WTC11 (cell line): Measurements from ENCODE around the gene MSL1. TPM values are rescaled to one million over a fixed set of nuclear protein-coding genes. Genes with fewer than 3 reads are reported as not detected.

Experiments used
- ATAC-seq: fragments of 200-7000 bp; cut with Tn5 transposase; 2 replicates; pipeline ENCODE4 v1.10.0; 2021; ENCODE audit warnings: mild to moderate bottlenecking, moderate library complexity
- CTCF ChIA-PET: fragments of 300-600 bp; sonication (Branson Sonifier 250); formaldehyde crosslinking; loops from one replicate; lab custom pipeline; 2021; ENCODE audit warnings: antibody characterized with exemption; lab: Charles Lee
- POLR2A ChIA-PET: fragments of 350-600 bp; sonication (Branson Sonifier 250); formaldehyde crosslinking; loops from one replicate; lab custom pipeline; 2021; ENCODE audit warnings: antibody characterized with exemption; lab: Charles Lee
- DNase-seq: peaks from one replicate; pipeline ENCODE4 v3.0.0; 2021; ENCODE audit warnings: low spot score
- H3K27ac Mint-ChIP-seq: 2 replicates; pipeline ENCODE4 v1.8.0; 2021; ENCODE audit warnings: mixed read lengths
- H3K27me3 Mint-ChIP-seq: 2 replicates; pipeline ENCODE4 v1.8.0; 2021; ENCODE audit warnings: low read depth, mild to moderate bottlenecking, moderate library complexity, mixed read lengths
- H3K36me3 Mint-ChIP-seq: 2 replicates; pipeline ENCODE4 v1.8.0; 2021; ENCODE audit warnings: mixed read lengths
- H3K4me1 Mint-ChIP-seq: 2 replicates; pipeline ENCODE4 v1.8.0; 2022; ENCODE audit warnings: mixed read lengths
- H3K4me3 Mint-ChIP-seq: 2 replicates; pipeline ENCODE4 v1.8.0; 2021; ENCODE audit warnings: mild to moderate bottlenecking, moderate library complexity, mixed read lengths
- H3K9me3 Mint-ChIP-seq: 2 replicates; pipeline ENCODE4 v1.8.0; 2021; ENCODE audit warnings: mixed read lengths
- CBFB ChIP-seq: sonication (generic); formaldehyde crosslinking; IDR thresholded peaks from 2 replicates; pipeline ENCODE4 v1.8.1; 2022; ENCODE audit warnings: mild to moderate bottlenecking, low read depth, missing genetic modification reagents
- CREB1 ChIP-seq: sonication (generic); formaldehyde crosslinking; IDR thresholded peaks from 2 replicates; pipeline ENCODE4 v1.8.0; 2023; ENCODE audit warnings: mild to moderate bottlenecking, missing genetic modification reagents
- EMX1 ChIP-seq: fragments of 250-450 bp; sonication (Bioruptor Pico); IDR thresholded peaks from 2 replicates; pipeline ENCODE4 v1.8.0; 2021; ENCODE audit warnings: mild to moderate bottlenecking
- FOXK1 ChIP-seq: sonication (generic); formaldehyde crosslinking; IDR thresholded peaks from 2 replicates; pipeline ENCODE4 v1.8.0; 2022; ENCODE audit warnings: mild to moderate bottlenecking, moderate library complexity, missing genetic modification reagents
- FOXP1 ChIP-seq: sonication (generic); formaldehyde crosslinking; IDR thresholded peaks from 2 replicates; pipeline ENCODE4 v1.8.0; 2022; ENCODE audit warnings: missing genetic modification reagents, mild to moderate bottlenecking, moderate library complexity, borderline replicate concordance
- HMGA2 ChIP-seq: fragments of 250-450 bp; sonication (Bioruptor Pico); IDR thresholded peaks from 2 replicates; pipeline ENCODE4 v1.4.0; 2021; ENCODE audit warnings: mild to moderate bottlenecking, moderate library complexity
- JUN ChIP-seq: sonication (generic); formaldehyde crosslinking; IDR thresholded peaks from 2 replicates; pipeline ENCODE4 v1.8.0; 2023; ENCODE audit warnings: mild to moderate bottlenecking, missing genetic modification reagents
- NFATC4 ChIP-seq: fragments of 250-450 bp; sonication (Bioruptor Pico); IDR thresholded peaks from 2 replicates; pipeline ENCODE4 v1.9.0; 2021; ENCODE audit warnings: mild to moderate bottlenecking
- NFYB ChIP-seq: sonication (generic); formaldehyde crosslinking; conservative IDR thresholded peaks from 2 replicates; pipeline ENCODE4 v1.8.0; 2022; ENCODE audit warnings: low read depth, missing genetic modification reagents
- NR1H2 ChIP-seq: sonication (generic); formaldehyde crosslinking; IDR thresholded peaks from 2 replicates; pipeline ENCODE4 v1.9.0; 2021; ENCODE audit warnings: mild to moderate bottlenecking, moderate library complexity, missing genetic modification reagents
- NR2C2 ChIP-seq: sonication (generic); formaldehyde crosslinking; IDR thresholded peaks from 2 replicates; pipeline ENCODE4 v1.8.0; 2022; ENCODE audit warnings: mild to moderate bottlenecking, missing genetic modification reagents
- NR3C1 ChIP-seq: sonication (generic); formaldehyde crosslinking; conservative IDR thresholded peaks from 2 replicates; pipeline ENCODE4 v1.8.1; 2023; ENCODE audit warnings: low read depth, mild to moderate bottlenecking, missing genetic modification reagents
- SMAD3 ChIP-seq: sonication (generic); formaldehyde crosslinking; IDR thresholded peaks from 2 replicates; pipeline ENCODE4 v1.8.0; 2022; ENCODE audit warnings: missing genetic modification reagents, mild to moderate bottlenecking, borderline replicate concordance
- SMAD4 ChIP-seq: sonication (generic); formaldehyde crosslinking; IDR thresholded peaks from 2 replicates; pipeline ENCODE4 v1.8.0; 2022; ENCODE audit warnings: mild to moderate bottlenecking, missing genetic modification reagents
- TCF7 ChIP-seq: sonication (generic); formaldehyde crosslinking; IDR thresholded peaks from 2 replicates; pipeline ENCODE4 v1.8.0; 2022; ENCODE audit warnings: mild to moderate bottlenecking, low read depth, missing genetic modification reagents, moderate library complexity
- ZBTB21 ChIP-seq: sonication (generic); formaldehyde crosslinking; IDR thresholded peaks from 2 replicates; pipeline ENCODE4 v1.8.1; 2023; ENCODE audit warnings: mild to moderate bottlenecking, missing genetic modification reagents, borderline replicate concordance
- ZNF219 ChIP-seq: sonication (generic); formaldehyde crosslinking; IDR thresholded peaks from 2 replicates; pipeline ENCODE4 v1.8.0; 2023; ENCODE audit warnings: missing genetic modification reagents, mild to moderate bottlenecking, borderline replicate concordance
- ZNF416 ChIP-seq: fragments of 250-450 bp; sonication (Bioruptor Pico); IDR thresholded peaks from 2 replicates; pipeline ENCODE4 v1.9.0; 2021; ENCODE audit warnings: mild to moderate bottlenecking, inconsistent platforms
- total RNA-seq: library from RNA; stranded (reverse); gene quantifications from 3 replicates; pipeline ENCODE4 v1.2.3, GENCODE V29; 2021
- TF ChIP-seq, protein P1 (sequence below): fragments of 200-600 bp; IDR thresholded peaks from 2 replicates; pipeline ENCODE4 v1.8.0; 2022; ENCODE audit warnings: antibody characterized with exemption
- TF ChIP-seq, protein P2 (sequence below): sonication (generic); formaldehyde crosslinking; IDR thresholded peaks from 2 replicates; pipeline ENCODE4 v1.8.0; 2022; ENCODE audit warnings: mild to moderate bottlenecking, missing genetic modification reagents
- TF ChIP-seq, protein P3 (sequence below): sonication (generic); formaldehyde crosslinking; IDR thresholded peaks from 2 replicates; pipeline ENCODE4 v1.8.1; 2022; ENCODE audit warnings: low read depth, missing genetic modification reagents, borderline replicate concordance
- TF ChIP-seq, protein P4 (sequence below): fragments of 250-450 bp; sonication (Bioruptor Pico); IDR thresholded peaks from 2 replicates; pipeline ENCODE4 v1.9.0; 2021; ENCODE audit warnings: moderate library complexity, mild to moderate bottlenecking, inconsistent platforms, borderline replicate concordance
- TF ChIP-seq, protein P5 (sequence below): sonication (generic); formaldehyde crosslinking; IDR thresholded peaks from 2 replicates; pipeline ENCODE4 v1.8.1; 2023; ENCODE audit warnings: mild to moderate bottlenecking, missing genetic modification reagents, moderate library complexity
- TF ChIP-seq, protein P6 (sequence below): sonication (generic); formaldehyde crosslinking; IDR thresholded peaks from 2 replicates; pipeline ENCODE4 v1.8.1; 2022; ENCODE audit warnings: mild to moderate bottlenecking, moderate library complexity, missing genetic modification reagents

The MSL1 gene
- total RNA-seq, 1 experiment from 2014 or later, result 78.1 TPM

DNA sequence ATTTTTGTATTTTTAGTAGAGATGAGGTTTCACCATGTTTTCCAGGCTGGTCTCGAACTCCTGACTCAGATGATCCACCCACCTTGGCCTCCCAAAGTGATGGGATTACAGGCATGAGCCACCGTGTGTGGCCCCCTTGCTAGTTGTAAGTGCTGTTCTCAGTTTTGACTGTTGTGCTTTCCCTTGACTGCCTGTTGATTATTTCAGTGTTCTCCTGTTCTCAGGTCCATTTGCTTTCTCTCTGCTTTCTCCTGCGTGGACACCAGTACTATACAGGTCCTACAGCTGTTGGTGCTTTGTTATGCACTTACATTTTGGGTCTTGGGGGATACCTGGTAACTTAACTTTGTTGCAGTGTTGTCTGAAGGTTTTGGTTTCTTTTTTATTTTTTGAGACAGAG lies 26.8 kb downstream of the MSL1 start:
- POLR2A ChIA-PET, result no interaction called here
- ATAC-seq, result no peak
- Mint-ChIP-seq H3K36me3 (peaks cover 65% of the 10 kb centered on the region), H3K4me3 (no peak overlapping the region), H3K4me1 (no peaks in the 10 kb centered on the region), H3K27ac (peak overlapping the region; percentile 81), H3K9me3 (no peaks in the 10 kb centered on the region), H3K27me3 (no peaks in the 10 kb centered on the region)
- TF ChIP-seq CBFB (CRISPR knock-in tag) (no peak), NFATC4 (CRISPR knock-in tag) (no peak), EMX1 (CRISPR knock-in tag) (no peak), ZBTB21 (CRISPR knock-in tag) (no peak), SMAD3 (CRISPR knock-in tag) (no peak), FOXK1 (CRISPR knock-in tag) (no peak), FOXP1 (CRISPR knock-in tag) (no peak)
- TF ChIP-seq, protein P1, sequence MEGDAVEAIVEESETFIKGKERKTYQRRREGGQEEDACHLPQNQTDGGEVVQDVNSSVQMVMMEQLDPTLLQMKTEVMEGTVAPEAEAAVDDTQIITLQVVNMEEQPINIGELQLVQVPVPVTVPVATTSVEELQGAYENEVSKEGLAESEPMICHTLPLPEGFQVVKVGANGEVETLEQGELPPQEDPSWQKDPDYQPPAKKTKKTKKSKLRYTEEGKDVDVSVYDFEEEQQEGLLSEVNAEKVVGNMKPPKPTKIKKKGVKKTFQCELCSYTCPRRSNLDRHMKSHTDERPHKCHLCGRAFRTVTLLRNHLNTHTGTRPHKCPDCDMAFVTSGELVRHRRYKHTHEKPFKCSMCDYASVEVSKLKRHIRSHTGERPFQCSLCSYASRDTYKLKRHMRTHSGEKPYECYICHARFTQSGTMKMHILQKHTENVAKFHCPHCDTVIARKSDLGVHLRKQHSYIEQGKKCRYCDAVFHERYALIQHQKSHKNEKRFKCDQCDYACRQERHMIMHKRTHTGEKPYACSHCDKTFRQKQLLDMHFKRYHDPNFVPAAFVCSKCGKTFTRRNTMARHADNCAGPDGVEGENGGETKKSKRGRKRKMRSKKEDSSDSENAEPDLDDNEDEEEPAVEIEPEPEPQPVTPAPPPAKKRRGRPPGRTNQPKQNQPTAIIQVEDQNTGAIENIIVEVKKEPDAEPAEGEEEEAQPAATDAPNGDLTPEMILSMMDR, result no peak
- no peak for DNase-seq
- CTCF ChIA-PET, result interaction anchor here (0.8 kb wide), 1 partner anchor 15 kb away, joined by 3 read pairs; no protein-coding TSS in a partner anchor

DNA sequence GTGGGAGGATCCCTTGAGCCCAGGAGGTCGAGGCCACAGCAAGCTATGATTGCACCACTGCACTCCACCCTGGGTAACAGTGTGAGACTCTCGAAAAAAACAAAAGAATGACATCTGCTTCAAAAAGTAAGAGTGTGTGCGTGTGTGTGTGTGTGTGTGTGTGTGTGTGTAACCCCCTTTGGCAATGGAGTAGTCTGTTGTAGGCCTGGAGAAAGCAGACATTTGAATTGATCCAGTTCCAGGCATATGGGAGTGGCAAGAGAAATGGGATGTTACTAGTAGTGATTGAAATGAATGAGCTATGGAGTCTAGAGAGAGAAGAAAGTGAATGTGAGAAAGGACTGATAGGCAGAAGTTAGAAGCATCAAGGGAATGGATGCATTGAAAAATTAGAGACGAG lies 28.5 kb downstream of the MSL1 start:
- ATAC-seq (no peak), DNase-seq (no peak)
- TF ChIP-seq SMAD4 (CRISPR knock-in tag) (no peak), ZNF416 (CRISPR knock-in tag) (no peak), HMGA2 (no peak)
- Mint-ChIP-seq H3K27me3 (no peaks in the 10 kb centered on the region), H3K36me3 (peaks cover 77% of the 10 kb centered on the region), H3K4me3 (no peak overlapping the region), H3K9me3 (no peaks in the 10 kb centered on the region), H3K4me1 (no peaks in the 10 kb centered on the region), H3K27ac (peak overlapping the region; percentile 21)
- ChIA-PET POLR2A (interaction anchor here (0.6 kb wide), 1 partner anchor 9 kb away, joined by 3 read pairs; no protein-coding TSS in a partner anchor), CTCF (interaction anchor here (1.1 kb wide), 1 partner anchor 64 kb away, joined by 3 read pairs; no protein-coding TSS in a partner anchor)

DNA sequence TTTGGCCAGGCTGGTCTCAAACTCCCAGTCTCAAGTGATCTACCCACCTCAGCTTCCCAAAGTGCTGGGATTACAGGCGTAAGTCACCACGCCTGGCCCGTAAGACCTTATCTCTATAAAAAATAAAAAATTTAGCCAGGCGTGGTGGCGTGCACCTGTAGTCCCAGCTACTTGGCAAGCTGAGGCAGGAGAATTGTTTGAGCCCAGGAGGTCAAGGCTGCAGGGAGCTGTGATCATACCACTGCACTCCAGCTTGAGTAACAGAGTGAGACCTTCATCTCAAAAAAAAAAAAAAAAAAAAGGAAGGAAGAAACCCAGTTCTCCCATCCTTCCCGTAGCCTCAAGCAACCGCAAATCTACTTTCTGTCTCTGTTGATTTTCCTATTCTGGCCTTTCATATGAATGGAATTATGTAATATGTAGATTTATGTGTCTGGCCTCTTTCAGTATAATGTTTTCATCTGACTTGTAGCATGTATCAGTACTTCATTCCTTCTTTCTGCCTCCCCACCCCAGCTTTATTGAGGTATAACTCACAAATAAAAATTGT lies 29.7 kb downstream of the MSL1 start:
- CTCF ChIA-PET, result interaction anchor here (1.2 to 3.2 kb wide), 3 partner anchors 17 to 39 kb away, joined by 5 to 12 read pairs (median 5); no protein-coding TSS in a partner anchor

More for the DNA sequence above, 29.7 kb downstream of the MSL1 start:
- Mint-ChIP-seq H3K36me3 (peaks cover 78% of the 10 kb centered on the region), H3K9me3 (no peaks in the 10 kb centered on the region), H3K27me3 (no peaks in the 10 kb centered on the region), H3K4me3 (no peak overlapping the region), H3K4me1 (no peaks in the 10 kb centered on the region), H3K27ac (peak overlapping the region; percentile 45; the same call in 1 of the 2 replicates)
- POLR2A ChIA-PET, result interaction anchor here (0.6 to 1.1 kb wide), 2 partner anchors 76 to 90 kb away, joined by 3 to 6 read pairs; no protein-coding TSS in a partner anchor
- no peak for TF ChIP-seq JUN (CRISPR knock-in tag)
- TF ChIP-seq, protein P2, sequence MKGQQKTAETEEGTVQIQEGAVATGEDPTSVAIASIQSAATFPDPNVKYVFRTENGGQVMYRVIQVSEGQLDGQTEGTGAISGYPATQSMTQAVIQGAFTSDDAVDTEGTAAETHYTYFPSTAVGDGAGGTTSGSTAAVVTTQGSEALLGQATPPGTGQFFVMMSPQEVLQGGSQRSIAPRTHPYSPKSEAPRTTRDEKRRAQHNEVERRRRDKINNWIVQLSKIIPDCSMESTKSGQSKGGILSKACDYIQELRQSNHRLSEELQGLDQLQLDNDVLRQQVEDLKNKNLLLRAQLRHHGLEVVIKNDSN (CRISPR knock-in tag), result no peak
- TF ChIP-seq, protein P3, sequence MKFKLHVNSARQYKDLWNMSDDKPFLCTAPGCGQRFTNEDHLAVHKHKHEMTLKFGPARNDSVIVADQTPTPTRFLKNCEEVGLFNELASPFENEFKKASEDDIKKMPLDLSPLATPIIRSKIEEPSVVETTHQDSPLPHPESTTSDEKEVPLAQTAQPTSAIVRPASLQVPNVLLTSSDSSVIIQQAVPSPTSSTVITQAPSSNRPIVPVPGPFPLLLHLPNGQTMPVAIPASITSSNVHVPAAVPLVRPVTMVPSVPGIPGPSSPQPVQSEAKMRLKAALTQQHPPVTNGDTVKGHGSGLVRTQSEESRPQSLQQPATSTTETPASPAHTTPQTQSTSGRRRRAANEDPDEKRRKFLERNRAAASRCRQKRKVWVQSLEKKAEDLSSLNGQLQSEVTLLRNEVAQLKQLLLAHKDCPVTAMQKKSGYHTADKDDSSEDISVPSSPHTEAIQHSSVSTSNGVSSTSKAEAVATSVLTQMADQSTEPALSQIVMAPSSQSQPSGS, result no peak
- TF ChIP-seq, protein P4, sequence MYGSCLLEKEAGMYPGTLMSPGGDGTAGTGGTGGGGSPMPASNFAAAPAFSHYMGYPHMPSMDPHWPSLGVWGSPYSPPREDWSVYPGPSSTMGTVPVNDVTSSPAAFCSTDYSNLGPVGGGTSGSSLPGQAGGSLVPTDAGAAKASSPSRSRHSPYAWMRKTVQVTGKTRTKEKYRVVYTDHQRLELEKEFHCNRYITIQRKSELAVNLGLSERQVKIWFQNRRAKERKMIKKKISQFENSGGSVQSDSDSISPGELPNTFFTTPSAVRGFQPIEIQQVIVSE (CRISPR knock-in tag), result no peak
- TF ChIP-seq NR3C1 (CRISPR knock-in tag), result no peak
- no peak for TF ChIP-seq NFYB (CRISPR knock-in tag)
- no peak for TF ChIP-seq ZNF219 (CRISPR knock-in tag)
- TF ChIP-seq CREB1 (CRISPR knock-in tag), result no peak
- TF ChIP-seq, protein P5, sequence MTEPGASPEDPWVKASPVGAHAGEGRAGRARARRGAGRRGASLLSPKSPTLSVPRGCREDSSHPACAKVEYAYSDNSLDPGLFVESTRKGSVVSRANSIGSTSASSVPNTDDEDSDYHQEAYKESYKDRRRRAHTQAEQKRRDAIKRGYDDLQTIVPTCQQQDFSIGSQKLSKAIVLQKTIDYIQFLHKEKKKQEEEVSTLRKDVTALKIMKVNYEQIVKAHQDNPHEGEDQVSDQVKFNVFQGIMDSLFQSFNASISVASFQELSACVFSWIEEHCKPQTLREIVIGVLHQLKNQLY (CRISPR knock-in tag), result no peak
- no peak for TF ChIP-seq TCF7 (CRISPR knock-in tag)
- TF ChIP-seq NR2C2, result no peak
- TF ChIP-seq, protein P6, sequence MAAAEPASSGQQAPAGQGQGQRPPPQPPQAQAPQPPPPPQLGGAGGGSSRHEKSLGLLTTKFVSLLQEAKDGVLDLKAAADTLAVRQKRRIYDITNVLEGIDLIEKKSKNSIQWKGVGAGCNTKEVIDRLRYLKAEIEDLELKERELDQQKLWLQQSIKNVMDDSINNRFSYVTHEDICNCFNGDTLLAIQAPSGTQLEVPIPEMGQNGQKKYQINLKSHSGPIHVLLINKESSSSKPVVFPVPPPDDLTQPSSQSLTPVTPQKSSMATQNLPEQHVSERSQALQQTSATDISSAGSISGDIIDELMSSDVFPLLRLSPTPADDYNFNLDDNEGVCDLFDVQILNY, result no peak
- no peak for TF ChIP-seq NR1H2 (CRISPR knock-in tag)
- DNase-seq, result no peak
- no peak for ATAC-seq
